IPS-11a (cell line): ENCODE measurements around the gene MED31.
"Not testable (repeated sequence)": the region's sequence is repeated elsewhere in the genome, so short reads cannot be mapped to it uniquely, and the experiment has no call there.

Source experiments
- H3K4me3 ChIP-seq: one replicate; pipeline ENCODE4 v1.5.1; 2013; ENCODE audit warnings: low read depth, low read length, control low read depth

MED31 gene

GRCh38 chr17:6632530-6632929 is 18.9 kb downstream of the MED31 start:
- no peak overlapping the region for H3K4me3 ChIP-seq

- H3K4me3 ChIP-seq: no peak overlapping the region
These were observed 21.0 kb downstream of the MED31 start for GRCh38 chr17:6630390-6630789.

DNA sequence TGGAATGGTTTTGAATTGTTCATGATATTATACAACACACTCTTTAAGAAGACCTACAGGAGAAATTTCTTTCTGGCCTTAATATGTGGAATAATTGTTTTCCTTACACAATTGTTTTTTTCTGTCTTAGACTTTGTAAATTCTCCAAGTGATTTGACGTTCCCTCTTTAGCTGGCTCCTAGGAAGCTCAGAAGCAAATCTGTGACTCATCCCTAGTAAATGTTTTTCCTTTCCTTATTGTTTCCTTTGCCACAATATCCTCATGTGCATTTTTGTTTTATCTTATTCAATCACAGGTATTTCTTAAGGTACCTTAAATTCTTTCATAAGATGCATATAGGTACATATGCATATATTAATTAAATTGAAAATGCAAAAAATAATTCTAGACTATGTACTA is 24.4 kb downstream of the MED31 start:
- H3K4me3 ChIP-seq: no peak overlapping the region

- no peak overlapping the region for H3K4me3 ChIP-seq
These were observed 24.8 kb downstream of the MED31 start for GRCh38 chr17:6626616-6627015.

DNA sequence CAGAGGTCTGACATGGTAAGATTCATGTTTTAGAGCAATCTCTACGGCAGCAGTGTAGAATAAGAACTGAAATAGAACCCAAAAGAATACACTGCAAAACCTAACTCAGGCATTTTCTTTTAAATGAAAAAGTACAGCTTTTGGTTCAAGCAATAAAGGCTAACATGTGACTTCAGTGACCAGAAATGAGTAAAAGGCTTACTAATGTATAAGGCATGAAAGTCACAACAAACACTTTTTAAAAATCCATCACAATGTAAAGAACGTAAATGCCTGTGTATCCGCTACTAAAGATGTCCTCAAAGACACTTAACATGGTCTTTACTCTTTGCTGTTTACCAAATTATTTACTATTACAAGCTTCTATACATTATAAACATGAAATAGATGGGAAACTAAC is 27.5 kb downstream of the MED31 start:
- H3K4me3 ChIP-seq: no peak overlapping the region

- no peak overlapping the region for H3K4me3 ChIP-seq
These were observed 40.2 kb downstream of the MED31 start for GRCh38 chr17:6611231-6611630.

GRCh38 chr17:6610011-6610410 is 41.4 kb downstream of the MED31 start:
- no peak overlapping the region for H3K4me3 ChIP-seq

GRCh38 chr17:6608321-6608720 is 43.1 kb downstream of the MED31 start:
- no peak overlapping the region for H3K4me3 ChIP-seq

GRCh38 chr17:6605142-6605541 is 46.3 kb downstream of the MED31 start:
- H3K4me3 ChIP-seq: no peak overlapping the region

DNA sequence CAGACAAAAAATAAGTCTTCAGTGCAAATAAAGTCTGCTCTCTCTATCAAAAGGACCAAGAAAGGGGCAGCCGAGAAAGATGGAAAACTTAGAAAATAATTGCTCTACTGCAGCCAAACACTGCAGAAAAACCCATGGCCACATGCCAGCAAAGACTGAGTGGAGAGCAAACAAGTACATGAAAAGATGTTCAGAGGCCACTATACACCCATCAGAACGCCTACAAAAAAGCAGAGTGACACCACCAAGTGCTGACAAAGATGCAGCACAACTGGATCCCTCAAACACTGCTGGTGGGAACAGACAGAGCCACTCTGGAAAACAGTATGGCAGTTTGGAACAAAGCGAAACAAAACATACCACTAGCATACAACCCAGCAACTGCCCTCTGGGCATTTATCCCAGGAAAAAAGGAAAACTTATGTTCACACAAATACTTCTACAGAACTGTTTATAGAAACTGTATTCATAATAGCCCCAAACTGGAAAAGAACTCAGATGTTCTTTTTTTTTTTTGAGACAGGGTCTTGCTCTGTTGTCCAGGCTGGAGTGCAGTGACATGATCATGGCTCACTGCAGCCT is 47.6 kb downstream of the MED31 start:
- H3K4me3 ChIP-seq: no peak overlapping the region

GRCh38 chr17:6602141-6602540 is 49.3 kb downstream of the MED31 start:
- H3K4me3 ChIP-seq: no peak overlapping the region

DNA sequence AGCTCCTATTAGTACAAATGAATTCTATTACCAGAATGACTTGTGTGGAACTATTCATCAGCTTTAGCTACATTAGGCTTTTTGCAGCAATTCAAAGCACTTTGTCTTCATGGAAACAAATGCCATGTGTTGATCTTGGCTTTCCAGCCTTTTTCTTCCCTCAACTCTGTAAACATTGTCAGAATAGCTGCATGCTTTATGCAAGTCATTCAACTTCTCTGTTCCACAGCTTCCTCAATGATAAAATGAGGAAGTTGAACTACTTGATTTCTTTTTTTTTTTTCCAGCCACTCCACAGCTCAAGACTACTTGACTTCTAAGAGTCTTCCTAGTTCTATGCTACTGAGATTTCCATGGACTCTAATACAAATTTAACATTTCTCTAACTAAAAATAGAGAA is 52.0 kb downstream of the MED31 start:
- H3K4me3 ChIP-seq: no peak overlapping the region

DNA sequence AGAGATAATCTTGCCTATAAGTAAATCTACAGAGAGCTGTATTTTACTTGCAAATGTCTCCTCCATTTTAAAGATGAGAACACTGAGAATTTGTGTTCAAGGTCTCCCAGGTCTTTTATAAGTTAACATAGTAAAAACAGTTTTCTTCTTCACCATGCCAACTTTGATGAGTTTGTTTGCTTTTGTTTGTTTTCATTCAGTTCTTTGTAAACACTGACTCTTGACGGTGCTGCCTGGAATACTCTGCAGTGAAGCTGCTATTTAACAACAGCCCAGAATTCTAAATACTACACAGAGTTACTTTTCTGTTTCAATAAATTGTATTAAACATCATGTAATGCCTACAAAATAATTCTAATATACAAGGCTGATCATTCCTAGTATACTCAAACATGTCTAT is 53.7 kb downstream of the MED31 start:
- no peak overlapping the region for H3K4me3 ChIP-seq

GRCh38 chr17:6596941-6597340 is 54.5 kb downstream of the MED31 start:
- H3K4me3 ChIP-seq: no peak overlapping the region

- no peak overlapping the region for H3K4me3 ChIP-seq
These were observed 54.9 kb downstream of the MED31 start for GRCh38 chr17:6596511-6596910.

DNA sequence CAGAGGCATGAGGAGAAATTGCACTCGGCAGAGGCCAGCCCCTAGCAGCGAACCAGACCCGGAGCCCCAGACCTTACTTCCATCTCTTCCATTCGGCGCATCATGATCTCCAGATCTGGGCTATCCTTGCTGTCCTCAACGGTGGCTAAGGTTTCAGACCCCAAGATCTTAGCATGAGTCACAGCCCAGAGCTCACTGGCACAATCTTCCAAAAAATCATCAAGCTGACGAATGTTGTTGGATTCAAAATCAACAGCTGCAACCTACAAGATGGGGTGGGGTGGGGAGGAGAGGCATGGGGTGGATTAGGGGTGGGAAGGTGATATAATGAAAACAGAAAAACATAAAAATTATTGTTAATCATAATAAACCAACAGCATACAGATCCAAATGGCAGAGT is 55.3 kb downstream of the MED31 start:
- H3K4me3 ChIP-seq: no peak overlapping the region

DNA sequence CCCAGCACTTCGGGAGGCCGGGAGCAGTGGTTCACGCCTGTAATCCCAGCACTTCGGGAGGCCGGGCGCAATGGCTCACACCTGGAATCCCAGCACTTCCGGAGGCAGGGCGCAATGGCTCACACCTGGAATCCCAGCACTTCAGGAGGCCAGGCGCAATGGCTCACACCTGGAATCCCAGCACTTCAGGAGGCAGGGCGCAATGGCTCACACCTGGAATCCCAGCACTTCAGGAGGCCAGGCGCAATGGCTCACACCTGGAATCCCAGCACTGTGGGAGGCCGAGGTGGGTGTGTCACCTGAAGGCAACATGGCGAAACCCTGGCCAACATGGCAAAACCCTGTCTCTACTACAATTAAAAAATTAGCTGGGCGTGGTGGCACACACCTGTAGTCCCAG is 58.0 kb downstream of the MED31 start:
- not testable (repeated sequence) for H3K4me3 ChIP-seq
